HG02981 (cell line): Measurements from ENCODE around the gene CLEC3B.
"Not testable (repeated sequence)": the region's sequence is repeated elsewhere in the genome, so short reads cannot be mapped to it uniquely, and the experiment has no call there.

ENCODE experiments used
- ATAC-seq: cut with Tn5 transposase; IDR thresholded peaks from one replicate; pipeline ENCODE4 v1.9.1; 2021; ENCODE audit warnings: mild to moderate bottlenecking, moderate library complexity; ENCODE audit not compliant: unreplicated experiment

Gene CLEC3B

GRCh38 chr3:45026038-45026437, at the start of gene CLEC3B:
TSS of gene CLEC3B (plus strand) at chr3:45026303. CDS start at chr3:45026363, 60 bp downstream.
- ATAC-seq: no peak

- ATAC-seq: no peak
Observed at GRCh38 chr3:44981220-44981619, 44.9 kb upstream of the CLEC3B start.

- ATAC-seq: no peak
Observed at GRCh38 chr3:44981751-44982150, 44.4 kb upstream of the CLEC3B start.

GRCh38 chr3:44982817-44983216, 43.3 kb upstream of the CLEC3B start:
- no peak for ATAC-seq

- ATAC-seq: no peak
Observed at GRCh38 chr3:44983484-44983941, 42.6 kb upstream of the CLEC3B start.

GRCh38 chr3:44984335-44984734, 41.8 kb upstream of the CLEC3B start:
- ATAC-seq: no peak

GRCh38 chr3:44986330-44986729, 39.8 kb upstream of the CLEC3B start:
- not testable (repeated sequence) for ATAC-seq

- ATAC-seq: no peak
Observed at GRCh38 chr3:44987332-44987731, 38.8 kb upstream of the CLEC3B start.

GRCh38 chr3:44988073-44988472, 38.0 kb upstream of the CLEC3B start:
- no peak for ATAC-seq

GRCh38 chr3:44989141-44989540, 37.0 kb upstream of the CLEC3B start:
- no peak for ATAC-seq

- ATAC-seq: no peak
Observed at GRCh38 chr3:44989636-44990373, 36.3 kb upstream of the CLEC3B start.

GRCh38 chr3:44991326-44991725, 34.8 kb upstream of the CLEC3B start:
- ATAC-seq: no peak

GRCh38 chr3:44992555-44993470, 33.3 kb upstream of the CLEC3B start:
- ATAC-seq: no peak

- ATAC-seq: no peak
Observed at GRCh38 chr3:44993471-44994205, 32.5 kb upstream of the CLEC3B start.

GRCh38 chr3:44995142-44995770, 30.8 kb upstream of the CLEC3B start:
- no peak for ATAC-seq

GRCh38 chr3:44996556-44996969, 29.5 kb upstream of the CLEC3B start:
- peak; percentile 65 for ATAC-seq

GRCh38 chr3:44999782-45000181, 26.3 kb upstream of the CLEC3B start:
- ATAC-seq: no peak

- no peak for ATAC-seq
Observed at GRCh38 chr3:45000823-45001222, 25.3 kb upstream of the CLEC3B start.

GRCh38 chr3:45001738-45002137, 24.4 kb upstream of the CLEC3B start:
- no peak for ATAC-seq

GRCh38 chr3:45002139-45002660, 23.9 kb upstream of the CLEC3B start:
- ATAC-seq: no peak
